Superior temporal gyrus (tissue), 1 donor: ENCODE measurements around the gene CRHBP.
"Not testable (repeated sequence)": the region's sequence is repeated elsewhere in the genome, so short reads cannot be mapped to it uniquely, and the experiment has no call there.

Experiments used
- DNase-seq: peaks from one replicate; pipeline ENCODE4 v3.0.0-alpha.2; 2016; ENCODE audit errors: extremely low spot score

CRHBP gene

GRCh38 chr5:76958991-76959767 is 6.3 kb downstream of the CRHBP start:
- DNase-seq: no peak

GRCh38 chr5:76960004-76960625 is 7.3 kb downstream of the CRHBP start:
- DNase-seq: no peak

GRCh38 chr5:76964060-76964459 is 11.2 kb downstream of the CRHBP start:
- no peak for DNase-seq

GRCh38 chr5:76971511-76971910 is 18.7 kb downstream of the CRHBP start:
- DNase-seq: no peak

GRCh38 chr5:76972689-76973088 is 19.8 kb downstream of the CRHBP start:
- no peak for DNase-seq

GRCh38 chr5:76974785-76975184 is 21.9 kb downstream of the CRHBP start:
- no peak for DNase-seq

- DNase-seq: no peak
These were observed 26.0 kb downstream of the CRHBP start for GRCh38 chr5:76978869-76979268.

GRCh38 chr5:76980518-76981144 is 27.8 kb downstream of the CRHBP start:
- DNase-seq: no peak

- DNase-seq: no peak
These were observed 29.6 kb downstream of the CRHBP start for GRCh38 chr5:76982450-76982849.

GRCh38 chr5:76983468-76983867 is 30.6 kb downstream of the CRHBP start:
- peak; percentile 78 for DNase-seq

GRCh38 chr5:76986825-76987526 is 34.1 kb downstream of the CRHBP start:
- DNase-seq: no peak

GRCh38 chr5:76990899-76991459 is 38.1 kb downstream of the CRHBP start:
- DNase-seq: no peak

- not testable (repeated sequence) for DNase-seq
These were observed 40.6 kb downstream of the CRHBP start for GRCh38 chr5:76993436-76993835.

- no peak for DNase-seq
These were observed 41.5 kb downstream of the CRHBP start for GRCh38 chr5:76994337-76994736.

- not testable (repeated sequence) for DNase-seq
These were observed 45.4 kb downstream of the CRHBP start for GRCh38 chr5:76998251-76998650.

- no peak for DNase-seq
These were observed 46.6 kb downstream of the CRHBP start for GRCh38 chr5:76999451-76999850.

GRCh38 chr5:77003246-77003645 is 50.4 kb downstream of the CRHBP start:
- DNase-seq: no peak

- DNase-seq: no peak
These were observed 53.3 kb downstream of the CRHBP start for GRCh38 chr5:77006124-77006523.

GRCh38 chr5:77008413-77008812 is 55.6 kb downstream of the CRHBP start:
- no peak for DNase-seq

GRCh38 chr5:77010243-77010642 is 57.4 kb downstream of the CRHBP start:
- no peak for DNase-seq

- DNase-seq: no peak
These were observed 58.7 kb downstream of the CRHBP start for GRCh38 chr5:77011498-77011897.

GRCh38 chr5:77012601-77013000 is 59.8 kb downstream of the CRHBP start:
- DNase-seq: no peak
